H1 (cell line): ENCODE data around the gene NME9. TPM values are rescaled to one million over a fixed set of nuclear protein-coding genes. Genes with fewer than 3 reads are reported as not detected.

ENCODE experiments used
- CTCF ChIA-PET: fragments of 300-600 bp; sonication (Branson Sonifier 250); formaldehyde crosslinking; loops from one replicate; lab custom pipeline; 2021; ENCODE audit not compliant: partially characterized antibody; lab: Charles Lee
- POLR2A ChIA-PET: fragments of 300-600 bp; sonication (Branson Sonifier 250); formaldehyde crosslinking; loops from one replicate; lab custom pipeline; 2021; ENCODE audit warnings: inconsistent platforms; ENCODE audit not compliant: partially characterized antibody; lab: Charles Lee
- DNase-seq, 2 experiments: peaks; one replicate each; pipeline versions ENCODE4 v3.0.0 to v3.0.0-alpha.2; 2010 to 2022; ENCODE audit warnings: low spot score in 2 of 2, low read depth in 1 of 2, mixed read lengths in 1 of 2
- FAIRE-seq: peaks from 2 replicates; lab custom pipeline; 2011; peaks lifted over from hg19 to GRCh38; lab: Jason Lieb, UNC
- H2AFZ ChIP-seq: 2 replicates; pipeline ENCODE4 v1.8.1; 2012; ENCODE audit warnings: low read length, inconsistent platforms
- H2AK5ac ChIP-seq: 2 replicates; pipeline ENCODE4 v1.6.1; 2013; ENCODE audit warnings: low read depth, low read length
- H2BK120ac ChIP-seq: replicated peaks from 2 replicates; pipeline ENCODE3; 2013; ENCODE audit warnings: low read depth, low read length, inconsistent platforms
- H2BK12ac ChIP-seq: 2 replicates; pipeline ENCODE4 v1.6.1; 2013; ENCODE audit warnings: low read depth, low read length
- H2BK15ac ChIP-seq: 2 replicates; pipeline ENCODE4 v1.6.1; 2013; ENCODE audit warnings: low read length
- H2BK20ac ChIP-seq: 2 replicates; pipeline ENCODE4 v1.6.1; 2013; ENCODE audit warnings: low read length
- H2BK5ac ChIP-seq: 2 replicates; pipeline ENCODE4 v1.6.1; 2013; ENCODE audit warnings: low read depth, low read length
- H3K14ac ChIP-seq: 2 replicates; pipeline ENCODE4 v1.6.1; 2013; ENCODE audit warnings: inconsistent platforms; ENCODE audit not compliant: insufficient read length
- H3K18ac ChIP-seq: 2 replicates; pipeline ENCODE4 v1.6.1; 2013; ENCODE audit warnings: low read length; ENCODE audit errors: extremely low read depth
- H3K23ac ChIP-seq: 2 replicates; pipeline ENCODE4 v1.6.1; 2013; ENCODE audit warnings: inconsistent platforms; ENCODE audit not compliant: insufficient read length
- H3K23me2 ChIP-seq: 2 replicates; pipeline ENCODE4 v1.6.1; 2013; ENCODE audit warnings: low read depth, low read length
- H3K27ac ChIP-seq: 2 replicates; pipeline ENCODE4 v1.6.1; 2011; ENCODE audit warnings: low read depth, low read length, inconsistent platforms
- H3K27me3 ChIP-seq, 4 experiments: replicated peaks in 1 of 4; 1 replicate in 1 of 4; 2 replicates in 3 of 4; pipeline versions ENCODE4 v1.6.1 to v1.8.1; 2011 to 2013; ENCODE audit warnings: low read length in 3 of 4, mild to moderate bottlenecking in 3 of 4, inconsistent platforms in 2 of 4, mixed read lengths in 2 of 4, moderate library complexity in 1 of 4; ENCODE audit not compliant: control insufficient read depth in 3 of 4, insufficient read depth in 3 of 4; ENCODE audit errors: extremely low read depth in 1 of 4
- H3K36me3 ChIP-seq, 4 experiments: 2 replicates each; pipeline versions ENCODE4 v1.6.1 to v1.8.1; 2011 to 2013; ENCODE audit warnings: mild to moderate bottlenecking in 4 of 4, low read length in 3 of 4, moderate library complexity in 2 of 4, control low read depth in 1 of 4, inconsistent platforms in 1 of 4; ENCODE audit not compliant: insufficient read depth in 4 of 4, control insufficient read depth in 2 of 4
- H3K4ac ChIP-seq: replicated peaks from 2 replicates; pipeline ENCODE3; 2013; ENCODE audit warnings: low read length, low read depth, mixed read lengths, inconsistent platforms; ENCODE audit not compliant: insufficient read length
- H3K4me1 ChIP-seq, 4 experiments: replicated peaks in 1 of 4; 1 replicate in 1 of 4; 2 replicates in 3 of 4; pipeline versions ENCODE4 v1.6.1 to v1.8.1; 2011 to 2013; ENCODE audit warnings: low read length in 3 of 4, inconsistent platforms in 2 of 4, mixed read lengths in 1 of 4; ENCODE audit not compliant: insufficient read depth in 4 of 4, control insufficient read depth in 3 of 4
- H3K4me2 ChIP-seq, 2 experiments: 2 replicates each; pipeline versions ENCODE4 v1.6.1 to v1.8.1; 2011 to 2013; ENCODE audit warnings: low read depth in 2 of 2, low read length in 2 of 2, control low read depth in 1 of 2, inconsistent platforms in 1 of 2, mild to moderate bottlenecking in 1 of 2; ENCODE audit not compliant: insufficient read depth in 1 of 2
- H3K4me3 ChIP-seq, 4 experiments: fragments of 200-600, 300-600 bp in 1 of 4; sonication (generic), shearing (Covaris generic), sonication (Bioruptor Twin) in 1 of 4; 2 replicates each; pipeline versions ENCODE4 v1.5.1 to v1.8.1; 2011 to 2016; ENCODE audit warnings: low read length in 4 of 4, low read depth in 3 of 4, control low read depth in 2 of 4, inconsistent platforms in 2 of 4, mild to moderate bottlenecking in 2 of 4, mixed read lengths in 1 of 4, moderate library complexity in 1 of 4; ENCODE audit not compliant: insufficient read depth in 2 of 4; ENCODE audit errors: extremely low read depth in 1 of 4
- H3K56ac ChIP-seq: replicated peaks from 2 replicates; pipeline ENCODE3; 2013; ENCODE audit warnings: low read depth, mild to moderate bottlenecking, mixed read lengths, low read length, inconsistent platforms; ENCODE audit not compliant: insufficient read length
- H3K79me1 ChIP-seq: 2 replicates; pipeline ENCODE4 v1.6.1; 2013; ENCODE audit warnings: low read depth, low read length, control low read depth
- H3K79me2 ChIP-seq, 2 experiments: 2 replicates each; pipeline versions ENCODE4 v1.6.1 to v1.8.1; 2012 to 2013; ENCODE audit warnings: low read length in 2 of 2, mild to moderate bottlenecking in 2 of 2, inconsistent platforms in 1 of 2; ENCODE audit not compliant: insufficient read depth in 2 of 2, control insufficient read depth in 1 of 2
- H3K9ac ChIP-seq, 4 experiments: replicated peaks in 1 of 4; 1 replicate in 1 of 4; 2 replicates in 3 of 4; pipeline versions ENCODE4 v1.6.1 to v1.8.1; 2011 to 2013; ENCODE audit warnings: low read depth in 3 of 4, low read length in 3 of 4, control low read depth in 2 of 4, mild to moderate bottlenecking in 2 of 4, moderate library complexity in 2 of 4, inconsistent platforms in 1 of 4; ENCODE audit errors: extremely low read depth in 1 of 4
- H3K9me3 ChIP-seq, 2 experiments: 2 replicates each; pipeline versions ENCODE4 v1.6.1 to v1.8.1; 2012 to 2013; ENCODE audit warnings: mild to moderate bottlenecking in 2 of 2, moderate library complexity in 2 of 2, control low read depth in 1 of 2, inconsistent platforms in 1 of 2, low read depth in 1 of 2, low read length in 1 of 2, mixed read lengths in 1 of 2; ENCODE audit not compliant: insufficient read depth in 2 of 2
- H4K20me1 ChIP-seq, 2 experiments: replicated peaks in 1 of 2; 2 replicates each; pipeline versions ENCODE3 to v1.8.1; 2011 to 2013; ENCODE audit warnings: inconsistent platforms in 2 of 2, low read length in 2 of 2, mild to moderate bottlenecking in 1 of 2; ENCODE audit not compliant: insufficient read depth in 2 of 2, control insufficient read depth in 1 of 2
- H4K5ac ChIP-seq: 2 replicates; pipeline ENCODE4 v1.6.1; 2013; ENCODE audit warnings: low read length, low read depth, mixed read lengths, inconsistent platforms; ENCODE audit not compliant: insufficient read length
- H4K8ac ChIP-seq: 2 replicates; pipeline ENCODE4 v1.8.0; 2013; ENCODE audit warnings: mild to moderate bottlenecking, moderate library complexity, low read length, inconsistent platforms; ENCODE audit not compliant: insufficient read depth; ENCODE audit errors: extremely low read depth
- H4K91ac ChIP-seq: replicated peaks from 2 replicates; pipeline ENCODE3; 2013; ENCODE audit warnings: low read length, mixed read lengths, inconsistent platforms; ENCODE audit not compliant: insufficient read length
- JUN ChIP-seq: IDR thresholded peaks from 2 replicates; pipeline ENCODE4 v1.6.1; 2011; ENCODE audit warnings: low read depth, mild to moderate bottlenecking, improper control_type of control experiment, low read length
- POLR2AphosphoS5 ChIP-seq: IDR thresholded peaks from 2 replicates; pipeline ENCODE4 v1.6.1; 2011; ENCODE audit warnings: low read depth, low read length
- RAD21 ChIP-seq, 2 experiments: IDR thresholded peaks in 1 of 2; conservative IDR thresholded peaks in 1 of 2; 2 replicates each; pipeline ENCODE4 v1.6.1; 2011; ENCODE audit warnings: low read depth in 2 of 2, low read length in 2 of 2, improper control_type of control experiment in 1 of 2, inconsistent platforms in 1 of 2, mild to moderate bottlenecking in 1 of 2, moderate library complexity in 1 of 2
- RFX5 ChIP-seq: IDR thresholded peaks from 2 replicates; pipeline ENCODE4 v1.6.1; 2011; ENCODE audit warnings: low read depth, low read length, improper control_type of control experiment, borderline replicate concordance
- SIX5 ChIP-seq: IDR thresholded peaks from 2 replicates; pipeline ENCODE4 v1.6.1; 2011; ENCODE audit warnings: mild to moderate bottlenecking, low read depth, low read length
- WGBS, 2 experiments: shearing (Covaris generic) in 1 of 2; methylation state at CpG; one replicate each; pipeline versions ENCODE4 v1.1.6 to v1.1.7; 2013 to 2015; ENCODE audit warnings: low lambda C conversion rate in 2 of 2, mixed read lengths in 2 of 2, inconsistent platforms in 1 of 2, low coverage in 1 of 2, missing lambda C conversion rate in 1 of 2; ENCODE audit not compliant: insufficient replicate concordance in 2 of 2, insufficient coverage in 1 of 2, insufficient read length in 1 of 2; ENCODE audit errors: extremely low coverage in 1 of 2, missing lambda C conversion rate in 1 of 2; 5-methylcytosine and 5-hydroxymethylcytosine counted together
- polyA plus RNA-seq, 7 experiments: library from polyadenylated mRNA; depleted of rRNA in 3 of 7; stranded (reverse) in 5 of 7; unstranded in 2 of 7; fragments of >200 nt in 5 of 7; fragments of 200-250 nt in 2 of 7; gene quantifications; 1 replicate in 5 of 7; 2 replicates in 1 of 7; 4 replicates in 1 of 7; pipeline versions ENCODE4 v1.2.1 to v1.2.3, GENCODE V29; 2011 to 2013; ENCODE audit warnings: missing spikeins in 2 of 7, mixed read lengths in 2 of 7
- total RNA-seq: library from RNA; stranded (reverse); fragmentation: NEBNext Ultra II Directional; extraction: Animal tissue kit (Norgen Biotek cat#: 25700); gene quantifications from 2 replicates; pipeline ENCODE4 v1.2.1, GENCODE V29; 2021
- TF ChIP-seq, protein P1 (sequence below): IDR thresholded peaks from 2 replicates; pipeline ENCODE4 v1.6.1; 2012; ENCODE audit warnings: inconsistent platforms

NME9 gene
- total and polyA plus RNA-seq, 2 of the 8 experiments (the other 6 are each of a cell fraction or from before 2014, with no cell fraction given) = 0.11 TPM; not detected in 1

DNA sequence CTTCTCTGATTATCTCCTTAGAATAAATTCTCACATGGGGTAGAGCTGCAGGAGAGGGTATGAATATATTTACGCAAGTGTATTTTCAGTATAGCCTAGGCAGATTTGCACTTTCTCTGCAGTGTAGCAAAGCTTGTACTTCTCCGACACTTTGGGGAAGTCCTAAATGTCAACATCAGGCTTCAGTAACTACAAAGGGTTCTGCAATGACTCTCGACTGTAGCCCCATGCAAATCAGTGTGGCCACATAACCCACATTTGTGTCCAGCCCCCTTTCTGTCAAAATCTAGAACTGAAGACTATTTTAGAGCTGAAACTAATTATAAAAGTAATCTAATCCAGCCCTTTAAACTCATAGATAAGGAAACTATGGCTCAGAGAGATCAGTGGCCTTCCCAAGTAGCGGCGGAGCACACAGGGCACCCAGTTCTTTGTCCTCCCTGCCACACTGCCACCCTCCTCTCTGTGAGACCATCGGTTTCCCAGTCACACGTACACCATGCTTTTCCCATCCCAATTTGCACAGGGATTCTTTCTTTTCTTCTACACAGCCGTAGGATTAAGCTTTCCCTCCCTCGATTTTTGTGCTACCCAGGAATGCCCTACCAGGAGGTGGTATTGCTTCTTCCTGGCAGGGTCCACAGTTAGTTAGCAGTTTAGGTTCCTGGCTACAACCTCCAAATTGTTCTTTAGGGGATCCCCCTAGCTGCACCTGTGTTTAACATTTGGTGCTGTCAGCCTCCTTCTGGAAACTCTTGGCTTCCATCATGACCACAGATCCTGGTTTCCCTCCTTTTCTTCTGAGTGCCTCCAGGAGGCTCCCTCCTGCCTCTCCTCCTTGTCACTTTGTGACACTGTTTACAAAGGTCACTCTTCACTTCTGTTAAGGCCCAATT is 41.7 kb upstream of the NME9 start:
- no peak for TF ChIP-seq JUN
- no peak for TF ChIP-seq POLR2AphosphoS5
- TF ChIP-seq SIX5 = no peak
- no peak for TF ChIP-seq RFX5
- TF ChIP-seq RAD21 (IDR thresholded peaks at IDR 0.05 in 1 of 2, conservative IDR thresholded peaks at IDR 0.05 in 1 of 2; ENCODE audit: low read depth in 2 of 2, low read length in 2 of 2) = peak in 1 of 2 experiments; percentile 16; a peak in 1 of 4 replicates
- TF ChIP-seq, protein P1, sequence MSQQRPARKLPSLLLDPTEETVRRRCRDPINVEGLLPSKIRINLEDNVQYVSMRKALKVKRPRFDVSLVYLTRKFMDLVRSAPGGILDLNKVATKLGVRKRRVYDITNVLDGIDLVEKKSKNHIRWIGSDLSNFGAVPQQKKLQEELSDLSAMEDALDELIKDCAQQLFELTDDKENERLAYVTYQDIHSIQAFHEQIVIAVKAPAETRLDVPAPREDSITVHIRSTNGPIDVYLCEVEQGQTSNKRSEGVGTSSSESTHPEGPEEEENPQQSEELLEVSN = peak; percentile 35; the same call in 1 of the 2 replicates
- no peak overlapping the region for H3K4ac ChIP-seq
- no peak overlapping the region for H3K4me3 ChIP-seq
- H2BK12ac ChIP-seq = no peak overlapping the region
- no peak overlapping the region for H2AFZ ChIP-seq
- H3K79me2 ChIP-seq = no peaks in the 10 kb centered on the region
- H3K27me3 ChIP-seq = no peaks in the 10 kb centered on the region
- H3K36me3 ChIP-seq = no peaks in the 10 kb centered on the region
- H4K91ac ChIP-seq = no peak overlapping the region
- POLR2A ChIA-PET = interaction anchor here (0.8 to 1.6 kb wide), 2 partner anchors 18 to 21 kb away, joined by 3 to 4 read pairs; no protein-coding TSS in a partner anchor
- FAIRE-seq (no peak), DNase-seq (no peak)
- H3K18ac ChIP-seq = no peak overlapping the region
- 87% methylated on average over 9 of the region's 9 CpGs; no CpG with 5 or more reads in 1 of the 2 experiments for WGBS, 2 experiments
- H4K5ac ChIP-seq = no peak overlapping the region
- no peak overlapping the region for H3K9ac ChIP-seq
- H2BK120ac ChIP-seq = no peak overlapping the region
- no peak overlapping the region for H3K4me2 ChIP-seq
- H2BK20ac ChIP-seq = no peak overlapping the region
- 0 out of 2 replicates have a peak overlapping the region, but pooled peaks have one; percentile 27 for H2AK5ac ChIP-seq
- H3K4me1 ChIP-seq = no peaks in the 10 kb centered on the region
- no peak overlapping the region for H3K14ac ChIP-seq
- H3K23me2 ChIP-seq = no peaks in the 10 kb centered on the region
- H3K23ac ChIP-seq = no peak overlapping the region
- H2BK5ac ChIP-seq = no peak overlapping the region
- CTCF ChIA-PET = interaction anchor here (0.6 to 4.3 kb wide), 10 partner anchors 10 to 78 kb away, joined by 3 to 25 read pairs (median 4); no protein-coding TSS in a partner anchor
- no peaks in the 10 kb centered on the region for H4K20me1 ChIP-seq
- H3K9me3 ChIP-seq = no peaks in the 10 kb centered on the region
- no peak overlapping the region for H3K56ac ChIP-seq
- H4K8ac ChIP-seq = no peak overlapping the region
- no peaks in the 10 kb centered on the region; the same call in 1 of the 2 replicates for H3K79me1 ChIP-seq
- H3K27ac ChIP-seq = no peak overlapping the region
- no peak overlapping the region for H2BK15ac ChIP-seq
